Ishikawa (cell line): Measurements from ENCODE around the gene MRGPRX2.

Experiments used
- CEBPB ChIP-seq: IDR thresholded peaks from 2 replicates; pipeline ENCODE4 v1.6.1; 2012
- CREB1 ChIP-seq: IDR thresholded peaks from 2 replicates; pipeline ENCODE4 v1.6.1; 2012; ENCODE audit warnings: low read depth
- EGR1 ChIP-seq: IDR thresholded peaks from 2 replicates; pipeline ENCODE4 v1.6.1; 2012
- EP300 ChIP-seq: IDR thresholded peaks from 2 replicates; pipeline ENCODE4 v1.6.1; 2012; ENCODE audit warnings: borderline replicate concordance
- FOXM1 ChIP-seq: IDR thresholded peaks from 2 replicates; pipeline ENCODE4 v1.6.1; 2012; ENCODE audit warnings: low read depth, borderline replicate concordance
- NFIC ChIP-seq: IDR thresholded peaks from 2 replicates; pipeline ENCODE4 v1.6.1; 2012
- RAD21 ChIP-seq: IDR thresholded peaks from 2 replicates; pipeline ENCODE4 v1.6.1; 2012; ENCODE audit warnings: low read depth
- TAF1 ChIP-seq: IDR thresholded peaks from 2 replicates; pipeline ENCODE4 v1.6.1; 2012; ENCODE audit warnings: low read depth, mild to moderate bottlenecking
- TCF12 ChIP-seq: IDR thresholded peaks from 2 replicates; pipeline ENCODE4 v1.6.1; 2012; ENCODE audit warnings: low read depth
- TEAD4 ChIP-seq: IDR thresholded peaks from 2 replicates; pipeline ENCODE4 v1.6.1; 2012
- YY1 ChIP-seq: IDR thresholded peaks from 2 replicates; pipeline ENCODE4 v1.6.1; 2012; ENCODE audit warnings: low read depth
- ZBTB7A ChIP-seq: IDR thresholded peaks from 2 replicates; pipeline ENCODE4 v1.6.1; 2012; ENCODE audit warnings: low read depth
- TF ChIP-seq, protein P1 (sequence below): IDR thresholded peaks from 2 replicates; pipeline ENCODE4 v1.6.1; 2012; ENCODE audit warnings: low read depth, mild to moderate bottlenecking
- TF ChIP-seq, protein P2 (sequence below): IDR thresholded peaks from 2 replicates; pipeline ENCODE4 v1.6.1; 2012
- TF ChIP-seq, protein P3 (sequence below): IDR thresholded peaks from 2 replicates; pipeline ENCODE4 v1.6.1; 2012

MRGPRX2 gene

DNA sequence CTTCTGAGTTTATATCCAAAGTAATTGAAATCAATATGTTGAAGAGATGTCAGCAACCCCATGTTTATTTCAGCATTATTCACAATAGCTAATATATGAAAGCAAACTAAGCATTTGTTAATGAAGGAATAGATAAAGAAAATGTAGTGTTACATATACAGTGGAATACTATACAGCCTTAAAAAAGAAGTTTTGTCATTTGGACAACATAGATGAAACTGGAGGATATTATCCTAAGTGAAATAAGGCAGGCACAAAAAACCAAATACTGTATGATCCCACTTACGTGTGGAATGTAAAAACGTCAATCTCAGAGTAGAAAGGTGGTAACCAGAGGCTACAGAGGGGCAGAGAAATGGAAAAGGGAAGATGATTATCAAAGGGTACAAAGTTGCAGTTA, 10.2 kb downstream of the MRGPRX2 start:
- TF ChIP-seq EP300 (no peak), CEBPB (no peak), TCF12 (no peak), YY1 (no peak)
- TF ChIP-seq, protein P1, sequence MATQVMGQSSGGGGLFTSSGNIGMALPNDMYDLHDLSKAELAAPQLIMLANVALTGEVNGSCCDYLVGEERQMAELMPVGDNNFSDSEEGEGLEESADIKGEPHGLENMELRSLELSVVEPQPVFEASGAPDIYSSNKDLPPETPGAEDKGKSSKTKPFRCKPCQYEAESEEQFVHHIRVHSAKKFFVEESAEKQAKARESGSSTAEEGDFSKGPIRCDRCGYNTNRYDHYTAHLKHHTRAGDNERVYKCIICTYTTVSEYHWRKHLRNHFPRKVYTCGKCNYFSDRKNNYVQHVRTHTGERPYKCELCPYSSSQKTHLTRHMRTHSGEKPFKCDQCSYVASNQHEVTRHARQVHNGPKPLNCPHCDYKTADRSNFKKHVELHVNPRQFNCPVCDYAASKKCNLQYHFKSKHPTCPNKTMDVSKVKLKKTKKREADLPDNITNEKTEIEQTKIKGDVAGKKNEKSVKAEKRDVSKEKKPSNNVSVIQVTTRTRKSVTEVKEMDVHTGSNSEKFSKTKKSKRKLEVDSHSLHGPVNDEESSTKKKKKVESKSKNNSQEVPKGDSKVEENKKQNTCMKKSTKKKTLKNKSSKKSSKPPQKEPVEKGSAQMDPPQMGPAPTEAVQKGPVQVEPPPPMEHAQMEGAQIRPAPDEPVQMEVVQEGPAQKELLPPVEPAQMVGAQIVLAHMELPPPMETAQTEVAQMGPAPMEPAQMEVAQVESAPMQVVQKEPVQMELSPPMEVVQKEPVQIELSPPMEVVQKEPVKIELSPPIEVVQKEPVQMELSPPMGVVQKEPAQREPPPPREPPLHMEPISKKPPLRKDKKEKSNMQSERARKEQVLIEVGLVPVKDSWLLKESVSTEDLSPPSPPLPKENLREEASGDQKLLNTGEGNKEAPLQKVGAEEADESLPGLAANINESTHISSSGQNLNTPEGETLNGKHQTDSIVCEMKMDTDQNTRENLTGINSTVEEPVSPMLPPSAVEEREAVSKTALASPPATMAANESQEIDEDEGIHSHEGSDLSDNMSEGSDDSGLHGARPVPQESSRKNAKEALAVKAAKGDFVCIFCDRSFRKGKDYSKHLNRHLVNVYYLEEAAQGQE: no peak

DNA sequence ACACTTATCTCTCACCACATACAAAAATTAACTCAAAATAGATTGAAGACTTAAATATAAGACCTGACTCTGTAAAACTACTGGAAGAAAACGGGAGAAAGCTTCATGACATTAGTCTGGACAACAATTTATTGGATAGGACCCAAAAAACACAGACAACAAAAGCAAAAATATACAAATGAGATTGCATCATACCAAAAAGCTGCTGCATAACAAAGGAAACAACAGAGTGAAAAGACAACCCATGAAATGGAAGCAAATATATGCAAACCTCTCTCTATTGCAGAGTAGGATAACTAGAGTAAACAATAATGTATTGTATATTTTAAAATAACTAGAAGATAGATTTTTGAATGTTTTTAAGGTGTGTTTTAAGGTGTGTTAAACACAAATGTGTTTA, 11.2 kb downstream of the MRGPRX2 start:
- TF ChIP-seq EP300 (no peak), TCF12 (no peak), RAD21 (no peak), EGR1 (no peak), FOXM1 (no peak), ZBTB7A (no peak)
- TF ChIP-seq, protein P2, sequence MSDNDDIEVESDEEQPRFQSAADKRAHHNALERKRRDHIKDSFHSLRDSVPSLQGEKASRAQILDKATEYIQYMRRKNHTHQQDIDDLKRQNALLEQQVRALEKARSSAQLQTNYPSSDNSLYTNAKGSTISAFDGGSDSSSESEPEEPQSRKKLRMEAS: no peak
- TF ChIP-seq, protein P3, sequence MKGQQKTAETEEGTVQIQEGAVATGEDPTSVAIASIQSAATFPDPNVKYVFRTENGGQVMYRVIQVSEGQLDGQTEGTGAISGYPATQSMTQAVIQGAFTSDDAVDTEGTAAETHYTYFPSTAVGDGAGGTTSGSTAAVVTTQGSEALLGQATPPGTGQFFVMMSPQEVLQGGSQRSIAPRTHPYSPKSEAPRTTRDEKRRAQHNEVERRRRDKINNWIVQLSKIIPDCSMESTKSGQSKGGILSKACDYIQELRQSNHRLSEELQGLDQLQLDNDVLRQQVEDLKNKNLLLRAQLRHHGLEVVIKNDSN: no peak
- TF ChIP-seq, protein P1: no peak

DNA sequence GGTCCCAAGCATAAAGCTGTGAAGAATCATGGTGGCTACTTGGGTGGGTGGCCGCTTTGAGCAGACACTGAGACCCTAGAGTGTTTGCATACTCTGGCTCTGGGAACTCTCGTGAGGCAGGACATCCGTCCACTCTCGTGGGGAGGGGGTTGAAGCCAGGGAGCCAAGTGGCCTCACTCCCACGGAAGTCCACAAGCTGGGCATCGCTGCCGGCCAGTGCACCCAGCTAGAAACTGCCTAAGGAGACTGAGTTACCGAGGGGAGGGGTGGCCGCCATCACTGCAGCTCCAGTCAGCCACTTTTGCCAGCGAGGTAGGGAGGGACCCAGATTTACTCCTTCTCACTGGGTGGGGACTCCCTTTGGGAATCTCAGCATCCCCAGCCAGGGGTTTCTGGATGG, 20.5 kb downstream of the MRGPRX2 start:
- TF ChIP-seq TCF12: no peak
- no peak for TF ChIP-seq CEBPB
- TF ChIP-seq, protein P3: no peak
- no peak for TF ChIP-seq FOXM1
- no peak for TF ChIP-seq RAD21
- no peak for TF ChIP-seq EP300
- TF ChIP-seq EGR1: no peak
- TF ChIP-seq CREB1: no peak
- TF ChIP-seq YY1: no peak
- TF ChIP-seq TAF1: no peak
- TF ChIP-seq TEAD4: no peak
- no peak for TF ChIP-seq ZBTB7A
- TF ChIP-seq NFIC: no peak

DNA sequence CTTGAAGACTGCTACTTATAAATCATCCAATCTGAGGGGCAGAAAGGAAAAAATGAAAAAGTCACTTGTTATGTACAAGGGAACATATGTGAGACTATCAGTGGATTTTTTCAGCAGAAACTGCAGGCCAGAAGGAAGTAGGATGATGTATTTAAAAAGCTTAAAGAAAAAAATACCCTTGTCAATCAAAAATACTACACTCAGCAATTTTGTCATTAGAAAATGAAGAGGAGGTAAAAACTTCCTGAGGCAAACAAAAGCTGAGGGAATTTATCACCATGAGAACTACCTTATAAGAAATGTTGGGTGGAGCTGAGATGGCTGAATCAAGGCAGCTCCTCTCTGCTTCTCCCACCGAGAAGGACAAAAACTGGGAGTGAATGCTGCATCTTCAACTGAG, 21.1 kb downstream of the MRGPRX2 start:
- no peak for TF ChIP-seq RAD21
- no peak for TF ChIP-seq NFIC
- no peak for TF ChIP-seq ZBTB7A
- TF ChIP-seq EGR1: no peak
- TF ChIP-seq, protein P1: no peak
- no peak for TF ChIP-seq TCF12
- TF ChIP-seq, protein P3: no peak
- no peak for TF ChIP-seq TAF1
- no peak for TF ChIP-seq TEAD4
- TF ChIP-seq, protein P2: no peak
- TF ChIP-seq EP300: no peak
- no peak for TF ChIP-seq FOXM1
- no peak for TF ChIP-seq CEBPB
- no peak for TF ChIP-seq YY1
- TF ChIP-seq CREB1: no peak
